Measurements from ENCODE around the gene THRAP3.

- TF ChIP-seq POLR2A (conservative IDR thresholded peaks at IDR 0.05) (no peak), CTCF (IDR thresholded peaks at IDR 0.05 in 2 of 3, conservative IDR thresholded peaks at IDR 0.05 in 1 of 3; ENCODE audit: insufficient read depth in 2 of 3, low read depth in 1 of 3, low read length in 3 of 3) (no peak), CBX2 (IDR thresholded peaks at IDR 0.05; ENCODE audit: insufficient read depth, low read length, poor library complexity, severe bottlenecking) (no peak), MLLT1 (IDR thresholded peaks at IDR 0.05) (no peak), AFF1 (IDR thresholded peaks at IDR 0.05; ENCODE audit: low read depth in 1 of 2, partially characterized antibody in 2 of 2) (no peak), CBX8 (IDR thresholded peaks at IDR 0.05; ENCODE audit: borderline replicate concordance, extremely low read depth, low read depth, low read length, poor library complexity, severe bottlenecking) (no peak), MXI1 (IDR thresholded peaks at IDR 0.05; ENCODE audit: low read depth, low read length) (no peak), JUN (IDR thresholded peaks at IDR 0.05; ENCODE audit: borderline replicate concordance, low read depth, low read length) (no peak), JUN (CRISPR knock-in tag; IDR thresholded peaks at IDR 0.05; ENCODE audit: borderline replicate concordance) (no peak), GATAD2B (IDR thresholded peaks at IDR 0.05; ENCODE audit: borderline replicate concordance) (no peak), HNRNPL (IDR thresholded peaks at IDR 0.05; ENCODE audit: low read depth, low read length) (no peak), RBM14 (IDR thresholded peaks at IDR 0.05; ENCODE audit: borderline replicate concordance, insufficient read depth, low read depth, low read length) (no peak), RFX1 (IDR thresholded peaks at IDR 0.05) (no peak)
Observed at GRCh38 chr1:36303244-36303643, 79.0 kb downstream of the THRAP3 start.

Data from K562 (cell line).